BLaER1 treated with 17β-estradiol and CSF1 and Interleukin-3, amounts not matched to agents 10 nM and 100 nM (cell line): ENCODE measurements around the gene PSD2.

Experiments used
- H3K27ac ChIP-seq, 11 experiments: shearing (Covaris generic); formaldehyde crosslinking; 2 replicates each; pipeline ENCODE4 v1.8.1; 2022
- H3K27me3 ChIP-seq, 11 experiments: shearing (Covaris generic); formaldehyde crosslinking; 2 replicates each; pipeline ENCODE4 v1.8.1; 2022
- H3K36me3 ChIP-seq, 11 experiments: shearing (Covaris generic); formaldehyde crosslinking; 2 replicates each; pipeline ENCODE4 v1.8.1; 2022
- H3K4me1 ChIP-seq, 10 experiments: shearing (Covaris generic); formaldehyde crosslinking; 2 replicates each; pipeline ENCODE4 v1.8.1; 2022
- H3K4me2 ChIP-seq, 11 experiments: shearing (Covaris generic); formaldehyde crosslinking; 2 replicates each; pipeline ENCODE4 v1.8.1; 2022
- H3K4me3 ChIP-seq, 10 experiments: shearing (Covaris generic); formaldehyde crosslinking; 2 replicates each; pipeline ENCODE4 v1.8.1; 2022
- H3K9ac ChIP-seq, 11 experiments: shearing (Covaris generic); formaldehyde crosslinking; 2 replicates each; pipeline ENCODE4 v1.8.1; 2022
- H3K9me3 ChIP-seq, 11 experiments: shearing (Covaris generic); formaldehyde crosslinking; replicated peaks in 1 of 11; 2 replicates each; pipeline ENCODE4 v1.8.1; 2022
- H4K20me1 ChIP-seq, 11 experiments: shearing (Covaris generic); formaldehyde crosslinking; 2 replicates each; pipeline ENCODE4 v1.8.1; 2022
- Cebpa-rat ChIP-seq, 11 experiments: shearing (Covaris generic); IDR thresholded peaks; 2 replicates each; pipeline ENCODE4 v1.8.1; 2022

PSD2 gene

DNA sequence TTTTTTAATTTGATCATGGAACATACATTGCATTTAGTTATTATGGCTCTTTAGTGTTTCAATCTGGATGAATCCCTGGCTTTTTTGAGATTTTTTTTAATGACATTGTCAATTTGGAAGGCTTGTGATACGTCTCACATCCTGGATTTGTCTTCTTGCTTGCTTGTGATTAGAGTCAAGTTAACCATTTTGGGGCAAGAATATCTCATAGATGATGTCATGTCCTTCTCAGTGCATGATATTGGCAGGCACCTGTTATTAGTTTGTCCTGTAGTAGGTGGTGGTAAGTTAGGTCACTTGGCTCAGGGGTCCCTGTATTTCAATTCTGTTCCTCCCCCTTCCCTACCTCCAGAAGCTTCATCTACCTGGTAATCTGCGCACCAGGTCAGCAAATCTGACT, 3.3 kb downstream of the PSD2 start:
- H3K27me3 ChIP-seq: peaks cover 52 to 91% (median 77%) of the 10 kb centered on the region in 11 experiments
- H3K9ac ChIP-seq: no peak overlapping the region
- H3K4me2 ChIP-seq: peak overlapping the region in 4 of 11 experiments; percentile 27 to 53 (median 35); a peak in 6 of 22 replicates
- peaks cover 0 to 17% (median 7%) of the 10 kb centered on the region in 10 experiments; a peak in 13 of 20 replicates for H3K4me1 ChIP-seq
- no peak for TF ChIP-seq Cebpa-rat (IDR thresholded peaks at IDR 0.05)
- no peaks in the 10 kb centered on the region for H3K36me3 ChIP-seq
- H3K27ac ChIP-seq: no peak overlapping the region
- peaks cover 0 to 42% (median 26%) of the 10 kb centered on the region in 11 experiments; a peak in 16 of 22 replicates for H4K20me1 ChIP-seq
- H3K9me3 ChIP-seq: no peaks in the 10 kb centered on the region
- no peak overlapping the region for H3K4me3 ChIP-seq

- H3K9ac ChIP-seq: no peak overlapping the region
- H3K9me3 ChIP-seq: no peaks in the 10 kb centered on the region
- TF ChIP-seq Cebpa-rat (IDR thresholded peaks at IDR 0.05): no peak
- peaks cover 0 to 38% (median 21%) of the 10 kb centered on the region in 11 experiments; a peak in 16 of 22 replicates for H4K20me1 ChIP-seq
- H3K4me1 ChIP-seq: peaks cover 0 to 17% (median 7%) of the 10 kb centered on the region in 10 experiments; a peak in 13 of 20 replicates
- no peak overlapping the region for H3K4me3 ChIP-seq
- no peaks in the 10 kb centered on the region for H3K36me3 ChIP-seq
- peak overlapping the region in 7 of 11 experiments; percentile 13 to 53 (median 30); a peak in 11 of 22 replicates for H3K4me2 ChIP-seq
- H3K27me3 ChIP-seq: peaks cover 47 to 86% (median 72%) of the 10 kb centered on the region in 11 experiments
- no peak overlapping the region for H3K27ac ChIP-seq
Observed at GRCh38 chr5:139799359-139799758, 3.8 kb downstream of the PSD2 start.

DNA sequence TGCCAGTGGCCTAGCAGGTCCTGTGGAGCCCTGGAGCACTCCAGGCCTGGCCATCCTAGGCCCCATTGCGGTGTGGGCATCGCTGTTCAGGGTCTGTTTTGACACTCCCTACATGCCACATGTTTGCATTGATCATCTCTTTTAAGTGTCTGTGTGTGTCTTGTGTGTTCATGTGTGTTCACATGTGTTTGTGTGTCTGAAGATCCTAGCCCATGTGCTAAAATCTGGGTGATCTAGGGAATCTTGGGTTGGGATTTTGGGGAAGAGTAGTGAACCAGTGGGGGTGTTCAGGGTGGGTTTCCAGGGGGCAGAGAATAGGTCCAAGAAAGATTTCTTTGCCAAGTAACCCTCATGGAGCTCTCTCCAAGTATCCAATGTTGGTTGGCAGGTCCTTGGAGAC, 8.4 kb downstream of the PSD2 start:
- no peak overlapping the region for H3K4me2 ChIP-seq
- H3K36me3 ChIP-seq: no peaks in the 10 kb centered on the region
- no peak overlapping the region for H3K9ac ChIP-seq
- H3K4me1 ChIP-seq: peaks cover 0 to 10% (median 3%) of the 10 kb centered on the region in 10 experiments; a peak in 8 of 20 replicates
- H3K4me3 ChIP-seq: no peak overlapping the region
- peaks cover 0 to 38% (median 0%) of the 10 kb centered on the region in 11 experiments; a peak in 10 of 22 replicates for H4K20me1 ChIP-seq
- H3K9me3 ChIP-seq: no peaks in the 10 kb centered on the region
- H3K27ac ChIP-seq: no peak overlapping the region
- no peak for TF ChIP-seq Cebpa-rat (IDR thresholded peaks at IDR 0.05)
- peaks cover under 1 to 40% (median 26%) of the 10 kb centered on the region in 11 experiments; a peak in 18 of 22 replicates for H3K27me3 ChIP-seq

DNA sequence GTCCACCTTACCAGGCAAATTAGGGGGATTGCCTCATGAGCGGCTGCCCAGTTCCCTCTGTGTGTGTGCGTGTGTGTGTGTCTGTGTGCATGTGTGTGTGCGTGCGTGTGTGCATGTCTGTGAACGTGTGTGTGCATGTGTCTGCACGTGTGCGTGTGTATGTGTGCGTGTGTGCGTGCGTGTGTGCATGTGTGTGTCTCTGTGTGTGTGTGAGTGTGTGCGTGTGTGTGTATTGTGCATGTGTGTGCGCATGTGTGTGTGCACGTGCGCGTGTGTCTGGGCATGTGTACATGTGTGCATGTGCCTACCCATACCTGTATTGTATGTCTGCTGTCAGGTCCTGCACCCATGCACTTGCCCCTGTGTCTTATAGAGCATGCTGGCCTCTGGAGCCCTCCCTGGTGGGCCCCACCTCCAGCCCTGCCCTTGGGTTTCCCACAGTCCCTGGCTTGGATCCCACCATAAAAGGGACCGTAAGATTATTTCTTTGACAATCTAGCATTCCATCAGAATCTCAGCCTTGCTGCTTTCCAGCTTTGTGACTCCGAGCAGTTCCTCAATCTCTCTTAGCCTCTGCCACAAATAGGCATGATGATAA, 9.3 kb downstream of the PSD2 start:
- peaks cover 0 to 45% (median 0%) of the 10 kb centered on the region in 11 experiments; a peak in 8 of 22 replicates for H4K20me1 ChIP-seq
- H3K4me3 ChIP-seq: no peak overlapping the region
- H3K4me1 ChIP-seq: peaks cover 0 to under 1% (median 0%) of the 10 kb centered on the region in 10 experiments; a peak in 2 of 20 replicates
- no peaks in the 10 kb centered on the region for H3K36me3 ChIP-seq
- H3K4me2 ChIP-seq: no peak overlapping the region
- H3K27ac ChIP-seq: no peak overlapping the region
- H3K27me3 ChIP-seq: peaks cover 0 to 31% (median 16%) of the 10 kb centered on the region in 11 experiments; a peak in 14 of 22 replicates
- no peak overlapping the region for H3K9ac ChIP-seq
- TF ChIP-seq Cebpa-rat (IDR thresholded peaks at IDR 0.05): no peak
- no peaks in the 10 kb centered on the region for H3K9me3 ChIP-seq

DNA sequence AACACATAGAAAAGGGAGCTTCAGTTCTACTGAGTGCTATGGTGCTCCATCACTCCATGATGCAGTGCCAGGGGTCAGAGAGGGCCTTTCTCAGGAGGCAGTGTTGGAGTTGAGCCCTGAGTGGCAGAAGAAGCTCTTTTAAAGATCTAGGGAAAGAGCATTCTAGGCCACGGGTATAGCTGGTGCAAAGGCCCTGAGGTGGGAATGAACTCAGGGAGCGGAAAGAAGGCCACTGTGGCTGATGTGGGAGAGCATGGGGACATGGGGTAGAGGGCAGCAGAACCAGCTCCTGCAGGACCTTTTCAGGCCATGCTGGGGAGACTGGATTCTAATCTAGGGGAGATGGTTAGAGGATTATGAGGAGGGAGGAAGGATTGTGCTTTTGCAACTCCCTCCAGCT, 9.9 kb downstream of the PSD2 start:
- no peak overlapping the region for H3K27ac ChIP-seq
- no peaks in the 10 kb centered on the region for H3K36me3 ChIP-seq
- H4K20me1 ChIP-seq: peaks cover 0 to 38% (median 0%) of the 10 kb centered on the region in 11 experiments; a peak in 8 of 22 replicates
- H3K27me3 ChIP-seq: peaks cover 0 to 24% (median 10%) of the 10 kb centered on the region in 11 experiments; a peak in 12 of 22 replicates
- H3K4me1 ChIP-seq: no peaks in the 10 kb centered on the region
- TF ChIP-seq Cebpa-rat (IDR thresholded peaks at IDR 0.05): no peak
- H3K9me3 ChIP-seq: no peaks in the 10 kb centered on the region
- H3K4me2 ChIP-seq: no peak overlapping the region
- no peak overlapping the region for H3K9ac ChIP-seq
- H3K4me3 ChIP-seq: no peak overlapping the region

- Histone ChIP-seq H3K36me3 (no peaks in the 10 kb centered on the region), H3K4me3 (no peak overlapping the region), H3K9ac (no peak overlapping the region), H3K4me2 (no peak overlapping the region), H3K27ac (no peak overlapping the region), H3K9me3 (no peaks in the 10 kb centered on the region), H3K4me1 (no peaks in the 10 kb centered on the region), H4K20me1 (peaks cover 0 to 43% (median 0%) of the 10 kb centered on the region in 11 experiments; a peak in 8 of 22 replicates), H3K27me3 (peaks cover 0 to 19% (median 7%) of the 10 kb centered on the region in 11 experiments; a peak in 11 of 22 replicates)
- TF ChIP-seq Cebpa-rat (IDR thresholded peaks at IDR 0.05): no peak
Observed at GRCh38 chr5:139806111-139806510, 10.5 kb downstream of the PSD2 start.

- H3K9me3 ChIP-seq: no peaks in the 10 kb centered on the region
- H3K27me3 ChIP-seq: peaks cover 0 to 10% (median 0%) of the 10 kb centered on the region in 11 experiments; a peak in 6 of 22 replicates
- peaks cover 0 to 49% (median 0%) of the 10 kb centered on the region in 11 experiments; a peak in 8 of 22 replicates for H4K20me1 ChIP-seq
- no peak overlapping the region for H3K27ac ChIP-seq
- no peak for TF ChIP-seq Cebpa-rat (IDR thresholded peaks at IDR 0.05)
- H3K9ac ChIP-seq: no peak overlapping the region
- H3K4me1 ChIP-seq: no peaks in the 10 kb centered on the region
- no peak overlapping the region for H3K4me2 ChIP-seq
- H3K36me3 ChIP-seq: no peaks in the 10 kb centered on the region
- H3K4me3 ChIP-seq: no peak overlapping the region
Observed at GRCh38 chr5:139806726-139807646, 11.4 kb downstream of the PSD2 start.

- no peak overlapping the region for H3K9ac ChIP-seq
- peaks cover 0 to 5% (median 0%) of the 10 kb centered on the region in 11 experiments; a peak in 2 of 22 replicates for H3K27me3 ChIP-seq
- no peak overlapping the region for H3K4me2 ChIP-seq
- no peaks in the 10 kb centered on the region for H3K36me3 ChIP-seq
- H3K9me3 ChIP-seq: no peaks in the 10 kb centered on the region
- no peak overlapping the region for H3K4me3 ChIP-seq
- no peak overlapping the region for H3K27ac ChIP-seq
- peaks cover 0 to 49% (median 0%) of the 10 kb centered on the region in 11 experiments; a peak in 8 of 22 replicates for H4K20me1 ChIP-seq
- no peak for TF ChIP-seq Cebpa-rat (IDR thresholded peaks at IDR 0.05)
- H3K4me1 ChIP-seq: no peaks in the 10 kb centered on the region
Observed at GRCh38 chr5:139807647-139808030, 12.0 kb downstream of the PSD2 start.
